Mesenchymal stem cell (in vitro differentiated cells and primary cell): ENCODE data around the gene PCDHB7.
"Not testable (repeated sequence)": the region's sequence is repeated elsewhere in the genome, so short reads cannot be mapped to it uniquely, and the experiment has no call there.

Experiments
- DNase-seq: peaks from one replicate; pipeline ENCODE4 v3.0.0-alpha.2; 2013
- H2AFZ ChIP-seq: one replicate; pipeline ENCODE4 v1.6.1; 2013; ENCODE audit warnings: low read depth, mild to moderate bottlenecking, control low read depth, inconsistent platforms, low read length, moderate library complexity
- H2AK5ac ChIP-seq: 2 replicates; pipeline ENCODE4 v1.6.1; 2013; ENCODE audit warnings: low read length, moderate library complexity, mild to moderate bottlenecking, inconsistent platforms; ENCODE audit not compliant: severe bottlenecking
- H2BK120ac ChIP-seq: one replicate; pipeline ENCODE4 v1.6.1; 2013; ENCODE audit warnings: low read depth, mild to moderate bottlenecking, inconsistent platforms, low read length, moderate library complexity
- H2BK12ac ChIP-seq, 2 experiments: one replicate each; pipeline ENCODE4 v1.6.1; 2013; ENCODE audit warnings: inconsistent platforms in 2 of 2, low read length in 2 of 2, mild to moderate bottlenecking in 2 of 2, moderate library complexity in 2 of 2, control low read depth in 1 of 2
- H2BK15ac ChIP-seq: one replicate; pipeline ENCODE4 v1.6.1; 2013; ENCODE audit warnings: mild to moderate bottlenecking, low read depth, inconsistent platforms; ENCODE audit not compliant: poor library complexity, severe bottlenecking
- H2BK5ac ChIP-seq: 2 replicates; pipeline ENCODE4 v1.6.1; 2013; ENCODE audit warnings: low read depth, mild to moderate bottlenecking, low read length, control low read depth, inconsistent platforms; ENCODE audit not compliant: poor library complexity, severe bottlenecking
- H3K14ac ChIP-seq, 2 experiments: one replicate each; pipeline ENCODE4 v1.6.1; 2013; ENCODE audit warnings: inconsistent platforms in 2 of 2, low read length in 2 of 2, control low read depth in 1 of 2, mild to moderate bottlenecking in 1 of 2, moderate library complexity in 1 of 2
- H3K18ac ChIP-seq, 2 experiments: one replicate each; pipeline ENCODE4 v1.6.1; 2013; ENCODE audit warnings: inconsistent platforms in 2 of 2, low read length in 2 of 2, control low read depth in 1 of 2, low read depth in 1 of 2, mild to moderate bottlenecking in 1 of 2
- H3K23ac ChIP-seq, 2 experiments: one replicate each; pipeline ENCODE4 v1.6.1; 2013; ENCODE audit warnings: inconsistent platforms in 2 of 2, low read length in 2 of 2, mild to moderate bottlenecking in 2 of 2, moderate library complexity in 2 of 2, control low read depth in 1 of 2
- H3K27ac ChIP-seq: 2 replicates; pipeline ENCODE4 v1.5.1; 2013; ENCODE audit warnings: mild to moderate bottlenecking, moderate library complexity, low read length, control low read depth, inconsistent platforms; ENCODE audit not compliant: poor library complexity, severe bottlenecking
- H3K27me3 ChIP-seq, 2 experiments: 2 replicates each; pipeline versions ENCODE4 v1.6.1 to v1.7.0; 2013; ENCODE audit warnings: low read length in 2 of 2, mild to moderate bottlenecking in 2 of 2, moderate library complexity in 2 of 2, control low read depth in 1 of 2, inconsistent platforms in 1 of 2; ENCODE audit not compliant: control insufficient read depth in 1 of 2, insufficient read depth in 1 of 2
- H3K36me3 ChIP-seq, 2 experiments: 2 replicates each; pipeline versions ENCODE4 v1.6.1 to v1.7.0; 2013; ENCODE audit warnings: low read length in 2 of 2, control low read depth in 1 of 2, inconsistent platforms in 1 of 2, low read depth in 1 of 2, mild to moderate bottlenecking in 1 of 2; ENCODE audit not compliant: insufficient read depth in 2 of 2, control insufficient read depth in 1 of 2
- H3K4ac ChIP-seq, 2 experiments: one replicate each; pipeline ENCODE4 v1.6.1; 2013; ENCODE audit warnings: inconsistent platforms in 2 of 2, low read length in 2 of 2, mild to moderate bottlenecking in 2 of 2, moderate library complexity in 2 of 2, control low read depth in 1 of 2, low read depth in 1 of 2
- H3K4me1 ChIP-seq: 2 replicates; pipeline ENCODE4 v1.6.1; 2013; ENCODE audit warnings: low read depth, low read length, control low read depth; ENCODE audit not compliant: control insufficient read depth, insufficient read depth
- H3K4me2 ChIP-seq: 2 replicates; pipeline ENCODE4 v1.6.1; 2013; ENCODE audit warnings: low read length, mild to moderate bottlenecking, inconsistent platforms; ENCODE audit not compliant: poor library complexity, severe bottlenecking
- H3K4me3 ChIP-seq, 2 experiments: 2 replicates each; pipeline versions ENCODE4 v1.5.1 to v1.7.0; 2013; ENCODE audit warnings: low read length in 2 of 2, mild to moderate bottlenecking in 2 of 2, control low read depth in 1 of 2, low read depth in 1 of 2; ENCODE audit not compliant: insufficient read depth in 1 of 2
- H3K79me1 ChIP-seq: replicated peaks from 2 replicates; pipeline ENCODE4 v1.6.1; 2013; ENCODE audit warnings: mild to moderate bottlenecking, control low read depth, low read length, inconsistent platforms; ENCODE audit not compliant: poor library complexity, severe bottlenecking
- H3K9ac ChIP-seq: 2 replicates; pipeline ENCODE4 v1.7.0; 2013; ENCODE audit warnings: mild to moderate bottlenecking, low read length, moderate library complexity
- H3K9me3 ChIP-seq: 2 replicates; pipeline ENCODE4 v1.7.0; 2013; ENCODE audit warnings: mild to moderate bottlenecking, low read length; ENCODE audit not compliant: control insufficient read depth
- H4K8ac ChIP-seq: one replicate; pipeline ENCODE4 v1.6.1; 2013; ENCODE audit warnings: inconsistent platforms, mild to moderate bottlenecking, low read length, moderate library complexity
- H4K91ac ChIP-seq: one replicate; pipeline ENCODE4 v1.6.1; 2013; ENCODE audit warnings: mild to moderate bottlenecking, low read length, inconsistent platforms
- WGBS: methylation state at CpG from one replicate; pipeline ENCODE4 v1.1.7; 2013; ENCODE audit warnings: mixed read lengths; 5-methylcytosine and 5-hydroxymethylcytosine counted together

PCDHB7 gene

GRCh38 chr5:141180313-141180712 lies 7.9 kb downstream of the PCDHB7 start:
- WGBS = no CpG with 5 or more reads among the region's 1 CpG
- H3K27me3 ChIP-seq = no peaks in the 10 kb centered on the region
- no peak overlapping the region for H2BK12ac ChIP-seq
- H4K91ac ChIP-seq = no peak overlapping the region
- H3K4me2 ChIP-seq = no peak overlapping the region
- no peak overlapping the region for H3K4ac ChIP-seq
- no peaks in the 10 kb centered on the region for H3K36me3 ChIP-seq
- DNase-seq = no peak
- no peak overlapping the region for H3K23ac ChIP-seq
- H3K79me1 ChIP-seq = no peaks in the 10 kb centered on the region
- no peak overlapping the region for H3K9ac ChIP-seq
- no peaks in the 10 kb centered on the region for H3K4me1 ChIP-seq
- H2AK5ac ChIP-seq = no peak overlapping the region
- no peak overlapping the region for H2BK5ac ChIP-seq
- no peak overlapping the region for H2BK120ac ChIP-seq
- H2BK15ac ChIP-seq = no peak overlapping the region
- H3K27ac ChIP-seq = no peak overlapping the region
- H3K4me3 ChIP-seq = no peak overlapping the region
- H4K8ac ChIP-seq = no peak overlapping the region
- H3K14ac ChIP-seq = no peak overlapping the region
- H3K18ac ChIP-seq = no peak overlapping the region
- H3K9me3 ChIP-seq = peaks cover 68% of the 10 kb centered on the region
- no peak overlapping the region for H2AFZ ChIP-seq

DNA sequence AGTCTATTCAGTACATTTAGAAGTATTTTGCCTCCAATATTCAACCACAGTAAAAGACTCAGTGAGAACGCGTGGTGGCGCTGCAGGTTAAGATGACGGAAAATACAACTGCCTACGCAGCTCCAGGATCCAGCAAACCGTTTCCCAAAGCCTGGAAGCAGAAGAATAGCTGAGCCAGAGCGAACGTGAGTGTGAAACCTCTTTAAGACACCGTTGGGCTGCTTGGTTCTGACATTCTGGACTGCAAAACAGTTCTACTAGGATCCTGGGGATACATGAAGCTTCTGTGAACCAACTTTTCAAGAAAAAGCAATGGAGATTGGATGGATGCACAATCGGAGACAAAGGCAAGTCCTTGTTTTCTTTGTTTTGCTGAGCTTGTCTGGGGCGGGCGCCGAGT lies 9.8 kb downstream of the PCDHB7 start, which contains the start of gene PCDHB16:
PCDHB16 (plus strand) TSS at position 140 of the 400 bp plus-strand sequence; CDS start at position 313, 173 bp downstream.
- Histone ChIP-seq H3K4ac (no peak within 1 kb of the TSS), H2BK5ac (no peak within 1 kb of the TSS)

DNA sequence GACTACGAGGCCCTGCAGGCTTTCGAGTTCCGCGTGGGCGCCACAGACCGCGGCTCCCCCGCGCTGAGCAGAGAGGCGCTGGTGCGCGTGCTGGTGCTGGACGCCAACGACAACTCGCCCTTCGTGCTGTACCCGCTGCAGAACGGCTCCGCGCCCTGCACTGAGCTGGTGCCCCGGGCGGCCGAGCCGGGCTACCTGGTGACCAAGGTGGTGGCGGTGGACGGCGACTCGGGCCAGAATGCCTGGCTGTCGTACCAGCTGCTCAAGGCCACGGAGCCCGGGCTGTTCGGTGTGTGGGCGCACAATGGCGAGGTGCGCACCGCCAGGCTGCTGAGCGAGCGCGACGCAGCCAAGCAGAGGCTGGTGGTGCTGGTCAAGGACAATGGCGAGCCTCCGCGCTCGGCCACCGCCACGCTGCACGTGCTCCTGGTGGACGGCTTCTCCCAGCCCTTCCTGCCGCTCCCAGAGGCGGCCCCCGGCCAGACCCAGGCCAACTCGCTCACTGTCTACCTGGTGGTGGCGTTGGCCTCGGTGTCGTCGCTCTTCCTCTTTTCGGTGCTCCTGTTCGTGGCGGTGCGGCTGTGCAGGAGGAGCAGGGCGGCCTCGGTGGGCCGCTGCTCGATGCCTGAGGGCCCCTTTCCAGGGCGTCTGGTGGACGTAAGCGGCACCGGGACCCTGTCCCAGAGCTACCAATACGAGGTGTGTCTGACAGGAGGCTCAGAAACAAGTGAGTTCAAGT lies 11.8 kb downstream of the PCDHB7 start:
- H3K9ac ChIP-seq, H2BK120ac ChIP-seq, H3K4me2 ChIP-seq, H3K27ac ChIP-seq, H3K36me3 ChIP-seq, H3K4ac ChIP-seq, H2AK5ac ChIP-seq, DNase-seq, H3K4me1 ChIP-seq, H3K18ac ChIP-seq, H2BK5ac ChIP-seq, H2BK12ac ChIP-seq, H3K4me3 ChIP-seq, H4K91ac ChIP-seq, H2AFZ ChIP-seq, H3K27me3 ChIP-seq, H3K79me1 ChIP-seq, H3K14ac ChIP-seq, H3K23ac ChIP-seq, H2BK15ac ChIP-seq, H4K8ac ChIP-seq: not testable (repeated sequence)
- WGBS = 96% methylated on average over 21 of the region's 69 CpGs
- H3K9me3 ChIP-seq = peaks cover 40% of the 10 kb centered on the region

More for the DNA sequence above, 9.8 kb downstream of the PCDHB7 start, which contains the start of gene PCDHB16:
- H2AK5ac ChIP-seq = no peak within 1 kb of the TSS
- H3K9me3 ChIP-seq = peaks cover 53% of the 10 kb centered on the region
- no peaks in the 10 kb centered on the region for H3K36me3 ChIP-seq
- no peak within 1 kb of the TSS for H3K14ac ChIP-seq
- H3K27me3 ChIP-seq = no peaks in the 10 kb centered on the region
- H2BK15ac ChIP-seq = no peak within 1 kb of the TSS
- H2BK12ac ChIP-seq = no peak within 1 kb of the TSS
- H3K4me3 ChIP-seq = peak within 1 kb of the TSS in 1 of 2 experiments; percentile 57
- H3K9ac ChIP-seq = peak within 1 kb of the TSS; percentile 73
- no peak within 1 kb of the TSS for H3K27ac ChIP-seq
- no peak within 1 kb of the TSS for H4K8ac ChIP-seq
- H2AFZ ChIP-seq = no peak within 1 kb of the TSS
- no peak for DNase-seq
- no peak within 1 kb of the TSS for H4K91ac ChIP-seq
- H2BK120ac ChIP-seq = no peak within 1 kb of the TSS
- no peaks in the 10 kb centered on the region for H3K4me1 ChIP-seq
- H3K23ac ChIP-seq = no peak within 1 kb of the TSS
- WGBS = 51% methylated on average over 13 of the region's 13 CpGs
- H3K4me2 ChIP-seq = no peak within 1 kb of the TSS
- no peaks in the 10 kb centered on the region for H3K79me1 ChIP-seq
- H3K18ac ChIP-seq = no peak within 1 kb of the TSS

- Histone ChIP-seq H3K9me3 (peaks cover 45% of the 10 kb centered on the region), H3K79me1 (no peaks in the 10 kb centered on the region), H2BK5ac (no peak within 1 kb of the TSS), H4K8ac (no peak within 1 kb of the TSS), H3K4me1 (no peaks in the 10 kb centered on the region), H3K4me3 (peak within 1 kb of the TSS in 1 of 2 experiments; percentile 51), H2BK15ac (no peak within 1 kb of the TSS), H3K27ac (no peak within 1 kb of the TSS), H3K27me3 (no peaks in the 10 kb centered on the region), H3K9ac (no peak within 1 kb of the TSS), H3K36me3 (no peaks in the 10 kb centered on the region), H3K4me2 (no peak within 1 kb of the TSS), H2AFZ (no peak within 1 kb of the TSS), H2AK5ac (no peak within 1 kb of the TSS), H3K18ac (no peak within 1 kb of the TSS), H3K14ac (no peak within 1 kb of the TSS), H3K4ac (no peak within 1 kb of the TSS), H3K23ac (no peak within 1 kb of the TSS), H2BK12ac (no peak within 1 kb of the TSS), H4K91ac (no peak within 1 kb of the TSS), H2BK120ac (no peak within 1 kb of the TSS)
- WGBS = 49% methylated on average over 6 of the region's 9 CpGs
- DNase-seq = peak; percentile 32
Measured at GRCh38 chr5:141186897-141187512, 14.6 kb downstream of the PCDHB7 start, which contains the start of gene PCDHB9. TSS of gene PCDHB9 (plus strand) at chr5:141187161. CDS start at chr5:141187319, 158 bp downstream.
